Measurements from ENCODE around the gene DISC1.

Gene DISC1

GRCh38 chr1:231702804-231703203, 76.2 kb downstream of the DISC1 start:
- FAIRE-seq (no peak), DNase-seq (ENCODE audit: insufficient read length, low spot score) (no peak)
- no peak for TF ChIP-seq PAX5 (IDR thresholded peaks at IDR 0.05; ENCODE audit: insufficient read depth, low read length, severe bottlenecking)
- no peak for TF ChIP-seq TAF1 (IDR thresholded peaks at IDR 0.05; ENCODE audit: low read depth, low read length)
- no peak for TF ChIP-seq POLR2A (IDR thresholded peaks at IDR 0.05; ENCODE audit: low read depth, low read length)
- no peak for TF ChIP-seq SPI1 (IDR thresholded peaks at IDR 0.05; ENCODE audit: low read depth, low read length)
- TF ChIP-seq POLR2AphosphoS5 (IDR thresholded peaks at IDR 0.05; ENCODE audit: low read depth, low read length) = no peak
- no peak for TF ChIP-seq POU2F2 (IDR thresholded peaks at IDR 0.05; ENCODE audit: low read depth, low read length)

GRCh38 chr1:231705806-231706760, 79.5 kb downstream of the DISC1 start:
- no peak for DNase-seq (ENCODE audit: insufficient read length, low spot score)
- no peak for FAIRE-seq
- TF ChIP-seq POU2F2 (IDR thresholded peaks at IDR 0.05; ENCODE audit: low read depth, low read length) (no peak), POLR2A (IDR thresholded peaks at IDR 0.05; ENCODE audit: low read depth, low read length) (no peak), PAX5 (IDR thresholded peaks at IDR 0.05; ENCODE audit: insufficient read depth, low read length, severe bottlenecking) (no peak), POLR2AphosphoS5 (IDR thresholded peaks at IDR 0.05; ENCODE audit: low read depth, low read length) (no peak), TAF1 (IDR thresholded peaks at IDR 0.05; ENCODE audit: low read depth, low read length) (no peak), SPI1 (IDR thresholded peaks at IDR 0.05; ENCODE audit: low read depth, low read length) (no peak)

GRCh38 chr1:231706934-231707333, 80.3 kb downstream of the DISC1 start:
- TF ChIP-seq PAX5 (IDR thresholded peaks at IDR 0.05; ENCODE audit: insufficient read depth, low read length, severe bottlenecking) (no peak), POLR2AphosphoS5 (IDR thresholded peaks at IDR 0.05; ENCODE audit: low read depth, low read length) (no peak), POLR2A (IDR thresholded peaks at IDR 0.05; ENCODE audit: low read depth, low read length) (no peak)
- FAIRE-seq (no peak), DNase-seq (ENCODE audit: insufficient read length, low spot score) (no peak)

GRCh38 chr1:231707407-231707806, 80.8 kb downstream of the DISC1 start:
- no peak for TF ChIP-seq POU2F2 (IDR thresholded peaks at IDR 0.05; ENCODE audit: low read depth, low read length)
- no peak for TF ChIP-seq SPI1 (IDR thresholded peaks at IDR 0.05; ENCODE audit: low read depth, low read length)
- TF ChIP-seq POLR2A (IDR thresholded peaks at IDR 0.05; ENCODE audit: low read depth, low read length) = no peak
- no peak for TF ChIP-seq TAF1 (IDR thresholded peaks at IDR 0.05; ENCODE audit: low read depth, low read length)
- no peak for TF ChIP-seq POLR2AphosphoS5 (IDR thresholded peaks at IDR 0.05; ENCODE audit: low read depth, low read length)
- TF ChIP-seq PAX5 (IDR thresholded peaks at IDR 0.05; ENCODE audit: insufficient read depth, low read length, severe bottlenecking) = no peak
- DNase-seq (ENCODE audit: insufficient read length, low spot score) (no peak), FAIRE-seq (no peak)

- TF ChIP-seq POLR2A (IDR thresholded peaks at IDR 0.05; ENCODE audit: low read depth, low read length) = no peak
- TF ChIP-seq POLR2AphosphoS5 (IDR thresholded peaks at IDR 0.05; ENCODE audit: low read depth, low read length) = no peak
- TF ChIP-seq PAX5 (IDR thresholded peaks at IDR 0.05; ENCODE audit: insufficient read depth, low read length, severe bottlenecking) = no peak
- no peak for TF ChIP-seq TAF1 (IDR thresholded peaks at IDR 0.05; ENCODE audit: low read depth, low read length)
- TF ChIP-seq POU2F2 (IDR thresholded peaks at IDR 0.05; ENCODE audit: low read depth, low read length) = no peak
- TF ChIP-seq SPI1 (IDR thresholded peaks at IDR 0.05; ENCODE audit: low read depth, low read length) = no peak
- no peak for FAIRE-seq
- no peak for DNase-seq (ENCODE audit: insufficient read length, low spot score)
These were observed 81.8 kb downstream of the DISC1 start for GRCh38 chr1:231708394-231708793.

DNA sequence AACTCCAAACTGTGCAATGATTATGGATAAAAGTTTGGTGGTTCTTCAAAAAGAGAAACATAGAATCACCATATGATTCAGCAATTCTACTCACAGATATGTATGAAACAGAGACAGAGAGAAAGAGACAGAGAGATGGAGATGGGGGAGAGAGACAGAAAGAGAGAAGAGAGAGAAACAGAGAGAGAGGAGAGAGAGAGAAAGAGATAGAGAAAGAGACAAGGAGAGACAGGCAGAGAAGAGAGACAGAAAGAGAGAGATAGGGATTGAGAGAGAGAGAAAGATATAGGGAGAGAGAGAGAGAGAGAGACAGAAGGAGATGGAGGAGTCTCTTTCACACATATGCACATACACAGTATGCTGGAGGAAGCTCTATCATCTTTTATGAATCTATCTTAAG, 87.8 kb downstream of the DISC1 start:
- no peak for FAIRE-seq
- no peak for TF ChIP-seq POLR2AphosphoS5 (IDR thresholded peaks at IDR 0.05; ENCODE audit: low read depth, low read length)
- no peak for TF ChIP-seq PAX5 (IDR thresholded peaks at IDR 0.05; ENCODE audit: insufficient read depth, low read length, severe bottlenecking)
- no peak for TF ChIP-seq SPI1 (IDR thresholded peaks at IDR 0.05; ENCODE audit: low read depth, low read length)
- no peak for TF ChIP-seq POU2F2 (IDR thresholded peaks at IDR 0.05; ENCODE audit: low read depth, low read length)
- DNase-seq (ENCODE audit: insufficient read length, low spot score) = no peak

- no peak for FAIRE-seq
- no peak for DNase-seq (ENCODE audit: insufficient read length, low spot score)
- no peak for TF ChIP-seq POLR2A (IDR thresholded peaks at IDR 0.05; ENCODE audit: low read depth, low read length)
- TF ChIP-seq SPI1 (IDR thresholded peaks at IDR 0.05; ENCODE audit: low read depth, low read length) = no peak
- no peak for TF ChIP-seq TAF1 (IDR thresholded peaks at IDR 0.05; ENCODE audit: low read depth, low read length)
- no peak for TF ChIP-seq PAX5 (IDR thresholded peaks at IDR 0.05; ENCODE audit: insufficient read depth, low read length, severe bottlenecking)
- TF ChIP-seq POLR2AphosphoS5 (IDR thresholded peaks at IDR 0.05; ENCODE audit: low read depth, low read length) = no peak
- TF ChIP-seq POU2F2 (IDR thresholded peaks at IDR 0.05; ENCODE audit: low read depth, low read length) = no peak
These were observed 89.5 kb downstream of the DISC1 start for GRCh38 chr1:231715816-231716722.

- TF ChIP-seq POLR2AphosphoS5 (IDR thresholded peaks at IDR 0.05; ENCODE audit: low read depth, low read length) (no peak), SPI1 (IDR thresholded peaks at IDR 0.05; ENCODE audit: low read depth, low read length) (no peak), POU2F2 (IDR thresholded peaks at IDR 0.05; ENCODE audit: low read depth, low read length) (no peak), TAF1 (IDR thresholded peaks at IDR 0.05; ENCODE audit: low read depth, low read length) (no peak), POLR2A (IDR thresholded peaks at IDR 0.05; ENCODE audit: low read depth, low read length) (no peak), PAX5 (IDR thresholded peaks at IDR 0.05; ENCODE audit: insufficient read depth, low read length, severe bottlenecking) (no peak)
- FAIRE-seq = no peak
These were observed 90.3 kb downstream of the DISC1 start for GRCh38 chr1:231716879-231717278.

More at GRCh38 chr1:231716879-231717278, 90.3 kb downstream of the DISC1 start:
- no peak for DNase-seq (ENCODE audit: insufficient read length, low spot score)

Data from GM12891 (cell line).